Fibroblast of the aortic adventitia (primary cell): ENCODE results near the gene GCHFR. TPM values are rescaled to one million over a fixed set of nuclear protein-coding genes. Genes with fewer than 3 reads are reported as not detected.

ENCODE experiments used
- DNase-seq: peaks from one replicate; pipeline ENCODE4 v3.0.0-alpha.2; 2010; ENCODE audit warnings: low read depth
- H3K4me3 ChIP-seq: 2 replicates; pipeline ENCODE4 v1.5.1; 2011; ENCODE audit warnings: low read depth, mild to moderate bottlenecking, control low read depth, low read length, moderate library complexity
- CTCF ChIP-seq: IDR thresholded peaks from 2 replicates; pipeline ENCODE4 v1.5.1; 2011; ENCODE audit warnings: mild to moderate bottlenecking, low read length, control low read depth, inconsistent platforms; ENCODE audit not compliant: insufficient read depth
- total RNA-seq: library from RNA; depleted of rRNA; stranded (reverse); fragments of >200 nt; gene quantifications from 2 replicates; pipeline ENCODE4 v1.2.3, GENCODE V29; 2012; ENCODE audit warnings: low replicate concordance

Gene GCHFR
- total RNA-seq, 1 donor, result 2.0 TPM

GRCh38 chr15:40793216-40793989 is 29.5 kb downstream of the GCHFR start:
- H3K4me3 ChIP-seq, result no peak overlapping the region
- TF ChIP-seq CTCF, result no peak
- DNase-seq, result peak; percentile 95

- no peak for TF ChIP-seq CTCF
- no peak overlapping the region for H3K4me3 ChIP-seq
- DNase-seq, result no peak
Measured at GRCh38 chr15:40796041-40796440, 32.2 kb downstream of the GCHFR start.

- H3K4me3 ChIP-seq, result no peak overlapping the region
- no peak for TF ChIP-seq CTCF
- DNase-seq, result no peak
Measured at GRCh38 chr15:40796512-40796911, 32.6 kb downstream of the GCHFR start.

GRCh38 chr15:40799523-40799922 is 35.7 kb downstream of the GCHFR start:
- no peak for TF ChIP-seq CTCF
- DNase-seq, result no peak
- no peak overlapping the region for H3K4me3 ChIP-seq

GRCh38 chr15:40803076-40803475 is 39.2 kb downstream of the GCHFR start:
- no peak for TF ChIP-seq CTCF
- DNase-seq, result no peak
- no peak overlapping the region for H3K4me3 ChIP-seq

GRCh38 chr15:40803688-40804087 is 39.8 kb downstream of the GCHFR start:
- no peak for DNase-seq
- no peak overlapping the region for H3K4me3 ChIP-seq
- TF ChIP-seq CTCF, result no peak

- DNase-seq, result no peak
- peak overlapping the region; percentile 99 for H3K4me3 ChIP-seq
- no peak for TF ChIP-seq CTCF
Measured at GRCh38 chr15:40806672-40807027, 42.8 kb downstream of the GCHFR start.
